HUES6 (cell line): Measurements from ENCODE around the gene C1orf52.

ENCODE experiments used
- H3K27ac ChIP-seq: 2 replicates; pipeline ENCODE4 v1.7.0; 2013; ENCODE audit warnings: low read depth, mild to moderate bottlenecking, low read length, inconsistent platforms
- H3K27me3 ChIP-seq: 2 replicates; pipeline ENCODE4 v1.6.1; 2013; ENCODE audit warnings: low read length; ENCODE audit not compliant: control insufficient read depth, insufficient read depth
- H3K36me3 ChIP-seq: 2 replicates; pipeline ENCODE4 v1.6.1; 2013; ENCODE audit warnings: low read length; ENCODE audit not compliant: control insufficient read depth, insufficient read depth
- H3K4me1 ChIP-seq: 2 replicates; pipeline ENCODE4 v1.6.1; 2013; ENCODE audit warnings: low read length; ENCODE audit not compliant: control insufficient read depth, insufficient read depth
- H3K4me3 ChIP-seq: 2 replicates; pipeline ENCODE4 v1.5.1; 2013; ENCODE audit warnings: low read depth, low read length
- H3K9ac ChIP-seq: one replicate; pipeline ENCODE4 v1.6.1; 2013; ENCODE audit warnings: mild to moderate bottlenecking, low read length
- H3K9me3 ChIP-seq: 2 replicates; pipeline ENCODE4 v1.6.1; 2013; ENCODE audit warnings: low read depth, low read length; ENCODE audit not compliant: control insufficient read depth, insufficient read depth

The C1orf52 gene

GRCh38 chr1:85276978-85277639 lies 17.6 kb upstream of the C1orf52 start:
- H3K27ac ChIP-seq = no peak overlapping the region; the same call in 1 of the 2 replicates
- H3K36me3 ChIP-seq = peaks cover 11% of the 10 kb centered on the region
- peaks cover 17% of the 10 kb centered on the region for H3K4me1 ChIP-seq
- no peaks in the 10 kb centered on the region for H3K27me3 ChIP-seq
- peak overlapping the region; percentile 96 for H3K4me3 ChIP-seq
- H3K9me3 ChIP-seq = no peaks in the 10 kb centered on the region
- peak overlapping the region; percentile 52 for H3K9ac ChIP-seq

DNA sequence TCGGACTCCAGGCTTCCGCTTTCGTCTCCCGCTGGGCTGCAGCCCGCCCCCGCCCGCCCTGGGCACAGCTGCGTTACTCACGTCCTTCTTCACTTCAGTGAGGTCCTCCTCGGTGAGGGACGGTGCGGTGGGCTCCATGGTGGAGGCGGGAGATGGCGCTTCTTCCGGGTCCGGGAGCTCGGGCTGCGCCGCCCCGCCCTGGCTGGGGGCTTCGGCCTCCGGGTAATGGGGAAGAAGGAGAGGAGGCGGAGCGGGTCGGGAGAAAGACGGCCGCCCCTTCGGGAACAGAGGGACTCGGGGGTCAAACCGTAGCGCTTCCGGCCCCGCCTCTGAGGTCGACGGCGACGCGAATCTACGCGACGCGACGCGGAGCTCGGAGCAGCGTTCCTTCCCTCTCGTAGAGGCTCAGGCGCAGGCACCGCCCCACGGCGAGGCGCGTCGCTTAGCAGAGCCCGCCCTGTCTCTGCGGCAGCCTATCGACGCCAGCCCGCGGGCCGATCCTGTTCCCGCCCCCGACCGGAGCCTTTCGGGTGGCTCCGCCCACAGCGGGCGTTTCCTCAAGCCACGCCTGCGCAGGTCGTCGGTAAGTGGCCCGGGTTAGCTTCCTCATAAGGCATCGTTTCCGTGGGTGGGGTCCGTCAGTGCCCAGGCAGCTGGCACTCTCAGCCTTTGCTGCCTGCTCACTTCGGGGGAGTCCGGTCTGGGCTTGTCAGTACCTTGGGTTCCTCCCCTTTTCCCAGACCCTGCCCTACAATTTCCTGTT lies 16.9 kb upstream of the C1orf52 start, which contains the start of gene BCL10:
BCL10 (minus strand) TSS at position 418 of the 763 bp plus-strand sequence; CDS start at position 138, 280 bp downstream.
- Histone ChIP-seq H3K9me3 (no peaks in the 10 kb centered on the region), H3K4me1 (peaks cover 16% of the 10 kb centered on the region; the same call in 1 of the 2 replicates), H3K9ac (peak within 1 kb of the TSS; percentile 82), H3K27me3 (no peaks in the 10 kb centered on the region), H3K4me3 (peak within 1 kb of the TSS; percentile 96), H3K27ac (peak within 1 kb of the TSS; percentile 50; the same call in 1 of the 2 replicates), H3K36me3 (peaks cover 18% of the 10 kb centered on the region)

- Histone ChIP-seq H3K4me1 (peaks cover 16% of the 10 kb centered on the region; the same call in 1 of the 2 replicates), H3K9me3 (no peaks in the 10 kb centered on the region)
These were observed 16.3 kb upstream of the C1orf52 start for GRCh38 chr1:85275701-85276214.

DNA sequence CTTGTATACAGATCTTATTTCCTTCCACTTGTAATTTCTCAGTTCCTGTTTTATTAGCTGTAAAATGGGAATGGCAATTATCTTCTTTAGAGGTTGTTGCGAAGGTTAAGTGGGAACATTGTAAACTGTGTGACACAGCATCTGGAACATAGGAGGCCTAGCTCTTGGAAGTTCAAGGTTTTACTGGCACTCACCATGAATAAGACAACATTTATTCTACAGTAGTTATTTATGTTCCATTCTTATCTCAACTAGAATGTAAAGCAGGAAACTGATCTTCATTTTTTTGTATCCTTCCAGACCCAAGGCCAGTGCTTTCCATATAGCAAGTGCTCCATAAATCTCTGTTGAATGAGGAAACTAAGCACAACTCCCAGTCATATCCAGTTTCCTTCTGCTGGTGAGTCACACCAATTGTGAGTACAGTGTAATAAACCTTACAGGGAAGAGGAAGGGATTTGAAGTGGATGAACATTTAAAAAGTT lies 15.5 kb upstream of the C1orf52 start:
- peaks cover 32% of the 10 kb centered on the region for H3K36me3 ChIP-seq
- H3K27me3 ChIP-seq = no peaks in the 10 kb centered on the region
- peak overlapping the region; percentile 96 for H3K4me3 ChIP-seq
- H3K9ac ChIP-seq = peak overlapping the region; percentile 82
- H3K27ac ChIP-seq = no peak overlapping the region
- H3K4me1 ChIP-seq = peaks cover 16% of the 10 kb centered on the region; the same call in 1 of the 2 replicates
- H3K9me3 ChIP-seq = no peaks in the 10 kb centered on the region

More at GRCh38 chr1:85275701-85276214, 16.3 kb upstream of the C1orf52 start:
- H3K27me3 ChIP-seq = no peaks in the 10 kb centered on the region
- H3K27ac ChIP-seq = peak overlapping the region; percentile 50; the same call in 1 of the 2 replicates
- peak overlapping the region; percentile 96 for H3K4me3 ChIP-seq
- H3K9ac ChIP-seq = peak overlapping the region; percentile 82
- H3K36me3 ChIP-seq = peaks cover 25% of the 10 kb centered on the region

- no peak overlapping the region for H3K27ac ChIP-seq
- H3K36me3 ChIP-seq = peaks cover 46% of the 10 kb centered on the region
- H3K9ac ChIP-seq = no peak overlapping the region
- peaks cover 10% of the 10 kb centered on the region; the same call in 1 of the 2 replicates for H3K4me1 ChIP-seq
- H3K9me3 ChIP-seq = no peaks in the 10 kb centered on the region
- H3K27me3 ChIP-seq = no peaks in the 10 kb centered on the region
- H3K4me3 ChIP-seq = no peak overlapping the region
These were observed 13.9 kb upstream of the C1orf52 start for GRCh38 chr1:85273397-85273796.

- H3K27me3 ChIP-seq = no peaks in the 10 kb centered on the region
- H3K4me3 ChIP-seq = no peak overlapping the region
- H3K9me3 ChIP-seq = no peaks in the 10 kb centered on the region
- H3K4me1 ChIP-seq = no peaks in the 10 kb centered on the region
- H3K9ac ChIP-seq = no peak overlapping the region
- peaks cover 75% of the 10 kb centered on the region for H3K36me3 ChIP-seq
- H3K27ac ChIP-seq = no peak overlapping the region
These were observed 9.5 kb upstream of the C1orf52 start for GRCh38 chr1:85268801-85269585.

DNA sequence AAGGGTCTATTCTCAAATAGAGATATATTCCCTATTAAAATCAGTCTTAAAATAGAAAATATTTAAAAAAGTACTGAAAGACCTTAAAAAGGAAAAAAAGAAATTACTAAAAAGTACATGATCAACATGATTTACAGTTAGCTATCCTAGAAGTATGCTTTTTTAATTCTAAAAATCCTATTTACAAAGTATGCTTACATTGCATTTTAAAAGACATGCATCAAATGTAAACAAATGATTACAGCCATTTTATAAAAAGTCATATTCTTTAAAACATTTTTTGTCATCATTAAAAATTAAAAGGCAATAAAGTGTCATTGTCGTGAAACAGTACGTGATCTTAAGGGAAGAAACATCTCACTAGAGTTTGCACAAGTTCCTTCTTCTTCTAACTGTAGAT lies 7.9 kb upstream of the C1orf52 start:
- Histone ChIP-seq H3K27ac (no peak overlapping the region), H3K27me3 (no peaks in the 10 kb centered on the region), H3K9ac (no peak overlapping the region), H3K36me3 (peaks cover 67% of the 10 kb centered on the region), H3K4me1 (no peaks in the 10 kb centered on the region), H3K9me3 (no peaks in the 10 kb centered on the region), H3K4me3 (no peak overlapping the region)

- no peak overlapping the region for H3K27ac ChIP-seq
- peaks cover 36% of the 10 kb centered on the region for H3K36me3 ChIP-seq
- no peak overlapping the region for H3K4me3 ChIP-seq
- no peaks in the 10 kb centered on the region for H3K27me3 ChIP-seq
- H3K9me3 ChIP-seq = peaks cover 20% of the 10 kb centered on the region
- no peak overlapping the region for H3K9ac ChIP-seq
- H3K4me1 ChIP-seq = peaks cover 5% of the 10 kb centered on the region; the same call in 1 of the 2 replicates
These were observed 4.7 kb upstream of the C1orf52 start for GRCh38 chr1:85264150-85264549.

DNA sequence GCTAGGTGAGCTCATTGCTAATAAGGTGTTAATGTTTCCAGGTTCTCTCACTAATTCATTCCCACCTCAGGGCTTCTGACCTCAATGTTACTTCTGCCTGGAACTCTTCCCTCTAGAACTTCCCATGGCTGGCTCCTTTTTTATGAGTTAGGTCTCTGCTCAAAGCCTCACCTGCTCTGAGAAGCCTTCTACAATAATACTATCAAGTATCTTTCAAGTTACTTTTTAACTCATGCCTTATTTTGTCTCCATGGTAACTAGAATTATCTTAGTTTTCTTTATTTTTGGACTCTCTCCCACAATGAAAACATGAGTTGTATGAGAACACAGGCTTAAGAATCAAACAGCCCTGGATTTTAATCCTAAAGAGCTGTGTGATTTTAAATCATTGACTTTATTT lies 3.5 kb upstream of the C1orf52 start:
- peaks cover 9% of the 10 kb centered on the region; the same call in 1 of the 2 replicates for H3K4me1 ChIP-seq
- H3K4me3 ChIP-seq = no peak overlapping the region
- H3K36me3 ChIP-seq = peaks cover 37% of the 10 kb centered on the region
- H3K9me3 ChIP-seq = peaks cover 20% of the 10 kb centered on the region
- H3K27ac ChIP-seq = no peak overlapping the region
- no peak overlapping the region for H3K9ac ChIP-seq
- no peaks in the 10 kb centered on the region for H3K27me3 ChIP-seq

DNA sequence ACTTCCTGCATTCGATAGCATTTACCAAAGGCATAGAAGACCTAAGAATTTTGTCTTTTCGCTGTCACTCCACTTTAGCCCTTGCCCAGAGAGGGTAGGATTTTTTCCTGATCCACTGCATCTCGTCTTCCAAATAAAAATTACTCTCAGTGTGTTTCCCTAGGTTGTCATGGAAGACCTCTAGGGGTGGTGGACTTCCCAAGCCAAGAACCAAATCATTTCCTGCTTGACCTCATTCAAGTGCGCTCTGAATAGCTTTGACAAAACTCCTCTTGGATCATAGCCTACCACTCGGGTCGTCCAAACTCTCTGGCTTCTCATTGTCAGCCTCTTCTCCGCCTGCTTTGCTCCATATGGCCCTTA lies 431 bp upstream of the C1orf52 start:
- Histone ChIP-seq H3K4me1 (peaks cover 9% of the 10 kb centered on the region; the same call in 1 of the 2 replicates), H3K4me3 (peak overlapping the region; percentile 92), H3K36me3 (peaks cover 42% of the 10 kb centered on the region), H3K9me3 (peaks cover 20% of the 10 kb centered on the region), H3K27ac (no peak overlapping the region), H3K9ac (no peak overlapping the region), H3K27me3 (no peaks in the 10 kb centered on the region)
